Adrenal gland (tissue), 12 donors: ENCODE results near the gene CDHR5. TPM values are rescaled to one million over a fixed set of nuclear protein-coding genes. Genes with fewer than 3 reads are reported as not detected.

Source experiments
- DNase-seq, 7 donors: peaks; one replicate each; pipeline ENCODE4 v3.0.0-alpha.2; 2019 to 2020
- H3K27ac ChIP-seq, 5 donors: fragments of 200-600 bp; sonication (generic) in 4 of 5; 1 replicate in 3 of 5; 2 replicates in 2 of 5; pipeline versions ENCODE4 v1.5.1 to v1.8.0; 2016 to 2020; ENCODE audit warnings: mild to moderate bottlenecking in 1 of 5
- H3K27me3 ChIP-seq: fragments of 200-600 bp; 2 replicates; pipeline ENCODE4 v1.8.0; 2021
- H3K36me3 ChIP-seq, 2 donors: fragments of 200-600 bp; replicated peaks in 1 of 2; 1 replicate in 1 of 2; 2 replicates in 1 of 2; pipeline versions ENCODE4 v1.5.1 to v1.8.0; 2018 to 2022
- H3K4me1 ChIP-seq, 2 donors: fragments of 200-600 bp; replicated peaks in 1 of 2; 1 replicate in 1 of 2; 2 replicates in 1 of 2; pipeline versions ENCODE4 v1.5.1 to v1.8.0; 2018 to 2021
- H3K4me3 ChIP-seq, 4 donors: fragments of 200-600 bp; sonication (generic) in 3 of 4; one replicate each; pipeline ENCODE4 v1.5.1; 2016 to 2018
- H3K9me3 ChIP-seq, 3 donors: fragments of 200-600 bp; sonication (generic) in 1 of 3; replicated peaks in 1 of 3; 1 replicate in 2 of 3; 2 replicates in 1 of 3; pipeline versions ENCODE4 v1.5.1 to v1.8.0; 2016 to 2021
- CTCF ChIP-seq, 6 experiments: fragments of 450-650 bp in 4 of 6; fragments of 200-600 bp in 2 of 6; sonication (generic) in 1 of 6; IDR thresholded peaks; 1 replicate in 5 of 6; 2 replicates in 1 of 6; pipeline versions ENCODE4 v1.5.1 to v1.8.0; 2016 to 2021; ENCODE audit warnings: antibody characterized with exemption in 6 of 6, mild to moderate bottlenecking in 2 of 6, moderate library complexity in 1 of 6
- POLR2A ChIP-seq, 2 donors: fragments of 450-650 bp; IDR thresholded peaks; one replicate each; pipeline ENCODE4 v1.6.1; 2017; ENCODE audit warnings: antibody characterized with exemption in 2 of 2, mild to moderate bottlenecking in 2 of 2, moderate library complexity in 1 of 2
- WGBS, 4 donors: extraction: QIAGEN DNeasy Blood & Tissue Kit in 2 of 4; methylation state at CpG; one replicate each; pipeline versions ENCODE4 v1.1.5 to v1.1.7; 2013 to 2017; 5-methylcytosine and 5-hydroxymethylcytosine counted together
- intact Hi-C, 2 donors: fragments of 100-400 bp; cut with DNase I; formaldehyde crosslinking; loops; one replicate each; pipeline versions ENCODE4 v1.14.1 to v1.15.0; 2022 to 2023
- polyA plus RNA-seq, 3 donors: library from polyadenylated mRNA; stranded (reverse); fragments of 200-250 nt in 2 of 3; fragments of 350-450 nt in 1 of 3; fragmentation: Illumina TruSeq in 1 of 3; extraction: RNeasy Lipid Tissue Mini Kit (QIAGEN cat#74804) in 1 of 3; gene quantifications; one replicate each; pipeline ENCODE4 v1.2.3, GENCODE V29; 2013 to 2014
- total RNA-seq, 9 donors: library from RNA; depleted of rRNA in 4 of 9; stranded (reverse); fragments of >200 nt in 4 of 9; fragments of 120-200 nt in 1 of 9; fragmentation: NEBNext Ultra II Directional in 1 of 9; extraction: Animal tissue kit (Norgen Biotek cat#: 25700) in 1 of 9; gene quantifications; one replicate each; pipeline versions ENCODE4 v1.1.0 to v1.2.4, GENCODE V29; 2013 to 2023
- donor health status: healthy with polysubstance abuse.
- donor health status: Bipolar disorder and iron deficiency.
- donor health status: DM: yes; HTN: yes; CAD: no.
- donor health status: DM: no; HTN: no; CAD: no.
- donor health status: DM: no; HTN: no; CAD: no.
- donor health status: DM: yes; HTN: yes; CAD: no.

The CDHR5 gene
- total and polyA plus RNA-seq, 12 donors = 0.31 to 5.2 (median 0.93) TPM; not detected in 1

- peaks cover 0 to 78% of the 10 kb centered on the region in 2 donors for H3K36me3 ChIP-seq
These were observed 36.8 kb downstream of the CDHR5 start for GRCh38 chr11:587978-588380.

GRCh38 chr11:587546-587945 is 37.2 kb downstream of the CDHR5 start:
- TF ChIP-seq CTCF (IDR thresholded peaks at IDR 0.05) (no peak), POLR2A (IDR thresholded peaks at IDR 0.05) (no peak)
- Histone ChIP-seq H3K27me3 (no peaks in the 10 kb centered on the region), H3K4me1 (peaks cover 12 to 17% of the 10 kb centered on the region in 2 donors), H3K4me3 (no peak overlapping the region), H3K36me3 (peaks cover 0 to 78% of the 10 kb centered on the region in 2 donors), H3K9me3 (no peaks in the 10 kb centered on the region), H3K27ac (peak overlapping the region; percentile 60 to 90 (median 67))
- DNase-seq = no peak
- intact Hi-C loops = no loop called here
- 53 to 56% (median 56%) methylated on average over 8 of the region's 8 CpGs for WGBS, 4 donors

More at GRCh38 chr11:587978-588380, 36.8 kb downstream of the CDHR5 start:
- Histone ChIP-seq H3K4me3 (no peak overlapping the region), H3K4me1 (peaks cover 12 to 17% of the 10 kb centered on the region in 2 donors), H3K27me3 (no peaks in the 10 kb centered on the region), H3K27ac (peak overlapping the region; percentile 67 to 90 (median 81)), H3K9me3 (no peaks in the 10 kb centered on the region)
- 18 to 27% (median 21%) methylated on average over 6 of the region's 6 CpGs for WGBS, 4 donors
- peak; percentile 85 to 98 (median 97) for DNase-seq
- TF ChIP-seq POLR2A (IDR thresholded peaks at IDR 0.05) (peak in 1 of 2 donors; percentile 40), CTCF (IDR thresholded peaks at IDR 0.05) (no peak)
- intact Hi-C loops = no loop called here

- Histone ChIP-seq H3K27me3 (no peaks in the 10 kb centered on the region), H3K9me3 (no peaks in the 10 kb centered on the region), H3K27ac (peak overlapping the region in 2 of 5 donors; percentile 81 to 90), H3K36me3 (peaks cover 0 to 79% of the 10 kb centered on the region in 2 donors), H3K4me3 (no peak overlapping the region), H3K4me1 (peaks cover 12 to 17% of the 10 kb centered on the region in 2 donors)
- DNase-seq = no peak
- 90 to 92% (median 91%) methylated on average over 23 to 32 of the region's 32 CpGs for WGBS, 4 donors
- TF ChIP-seq CTCF (IDR thresholded peaks at IDR 0.05) = no peak
- TF ChIP-seq POLR2A (IDR thresholded peaks at IDR 0.05) = no peak
- intact Hi-C loops = no loop called here
These were observed 38.1 kb downstream of the CDHR5 start for GRCh38 chr11:586376-587316.

GRCh38 chr11:584287-584686 is 40.5 kb downstream of the CDHR5 start:
- H3K36me3 ChIP-seq = peaks cover 0 to 60% of the 10 kb centered on the region in 2 donors
- TF ChIP-seq POLR2A (IDR thresholded peaks at IDR 0.05) = no peak

More at GRCh38 chr11:584287-584686, 40.5 kb downstream of the CDHR5 start:
- no peaks in the 10 kb centered on the region for H3K27me3 ChIP-seq
- intact Hi-C loops = no loop called here
- H3K4me3 ChIP-seq = no peak overlapping the region
- no peaks in the 10 kb centered on the region for H3K9me3 ChIP-seq
- WGBS, 4 donors = 91 to 93% (median 92%) methylated on average over 10 of the region's 10 CpGs
- no peak for DNase-seq
- no peak overlapping the region for H3K27ac ChIP-seq
- H3K4me1 ChIP-seq = peaks cover 26 to 39% of the 10 kb centered on the region in 2 donors
